Rectal smooth muscle tissue (tissue), 1 donor: ENCODE measurements around the gene PRPS2.

Experiments
- H3K27ac ChIP-seq: one replicate; pipeline ENCODE4 v1.7.0; 2013; ENCODE audit warnings: low read depth, low read length, inconsistent platforms
- H3K27me3 ChIP-seq: one replicate; pipeline ENCODE4 v1.7.0; 2013; ENCODE audit warnings: low read length; ENCODE audit not compliant: control insufficient read depth, insufficient read depth
- H3K36me3 ChIP-seq: one replicate; pipeline ENCODE4 v1.7.0; 2013; ENCODE audit warnings: low read length; ENCODE audit not compliant: control insufficient read depth, insufficient read depth
- H3K4me1 ChIP-seq: one replicate; pipeline ENCODE4 v1.7.0; 2013; ENCODE audit warnings: low read length; ENCODE audit not compliant: control insufficient read depth, insufficient read depth
- H3K4me3 ChIP-seq: one replicate; pipeline ENCODE4 v1.7.0; 2013; ENCODE audit warnings: low read length
- H3K9ac ChIP-seq: one replicate; pipeline ENCODE4 v1.7.0; 2013; ENCODE audit warnings: low read length

PRPS2 gene

DNA sequence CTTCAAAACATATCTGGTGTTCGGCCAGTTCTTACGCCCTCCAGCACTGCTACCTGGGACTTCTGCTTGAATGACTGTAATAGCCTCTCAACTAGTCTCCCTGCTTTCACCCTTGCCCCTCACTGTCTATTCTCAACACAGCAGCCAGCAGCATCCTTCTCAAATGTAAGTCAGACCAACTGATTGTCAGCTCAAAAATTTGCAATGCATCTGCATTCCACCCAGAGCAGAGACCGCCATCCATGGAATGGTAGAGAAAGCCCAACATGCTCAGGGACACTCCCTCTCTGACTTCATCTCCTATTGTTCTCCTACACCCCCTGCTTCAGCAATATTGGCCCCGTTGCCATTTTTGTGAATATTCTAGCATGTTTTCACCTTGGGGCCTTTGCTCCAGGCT is 81.5 kb downstream of the PRPS2 start:
- H3K4me3 ChIP-seq: no peak overlapping the region
- H3K4me1 ChIP-seq: no peaks in the 10 kb centered on the region
- no peaks in the 10 kb centered on the region for H3K27me3 ChIP-seq
- no peaks in the 10 kb centered on the region for H3K36me3 ChIP-seq
- H3K9ac ChIP-seq: no peak overlapping the region
- H3K27ac ChIP-seq: no peak overlapping the region
